NCI-H2196 (cell line): ENCODE measurements around the gene TTLL3.

Experiments
- DNase-seq: peaks from one replicate; lab custom pipeline; 2025; ENCODE audit not compliant: unreplicated experiment; lab: John Stamatoyannopoulos, UW

The TTLL3 gene

DNA sequence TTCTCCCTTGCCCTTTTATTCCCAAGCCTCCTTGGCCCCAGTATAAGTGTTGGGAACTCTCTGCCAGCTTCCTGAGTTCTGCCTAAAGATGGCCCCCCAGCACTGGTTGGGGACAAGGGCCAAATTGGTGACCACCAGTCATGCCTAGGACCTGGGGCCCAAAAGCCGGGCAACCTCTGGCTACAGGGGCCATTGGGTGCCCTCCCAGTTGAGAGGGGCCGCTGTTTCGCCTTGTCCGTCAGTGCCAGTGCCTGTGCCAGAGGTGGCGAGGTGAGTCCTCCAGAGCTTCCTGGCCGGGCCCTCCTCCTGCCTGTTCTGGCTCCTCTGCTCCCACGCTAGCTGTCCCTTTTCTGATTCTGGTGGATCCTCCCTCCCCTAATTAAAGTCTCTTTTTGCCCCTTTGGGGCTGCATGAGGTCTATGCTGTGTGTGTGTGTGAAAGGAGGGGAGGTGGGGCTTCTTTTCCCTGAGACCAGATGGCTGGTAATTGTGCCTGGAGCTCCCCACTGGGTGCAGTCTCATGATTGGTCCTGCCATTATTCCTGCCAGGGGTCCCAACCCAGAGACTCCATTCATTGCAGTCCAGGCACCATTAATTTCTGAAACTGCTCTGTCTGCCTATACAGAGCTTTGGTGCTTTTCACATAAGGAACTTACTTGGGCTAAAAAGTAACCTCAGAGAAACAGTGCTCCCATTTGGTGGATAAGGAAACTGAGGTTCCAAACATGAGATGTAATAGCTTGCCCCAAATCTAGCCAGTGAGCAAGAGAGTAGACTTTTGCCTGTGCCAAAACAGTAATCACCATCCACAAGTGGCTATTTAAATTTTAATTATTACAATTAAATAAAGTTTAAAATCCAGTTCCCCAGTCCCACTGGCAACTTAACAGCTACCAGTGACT, 3.1 kb upstream of the TTLL3 start:
- no peak for DNase-seq

DNA sequence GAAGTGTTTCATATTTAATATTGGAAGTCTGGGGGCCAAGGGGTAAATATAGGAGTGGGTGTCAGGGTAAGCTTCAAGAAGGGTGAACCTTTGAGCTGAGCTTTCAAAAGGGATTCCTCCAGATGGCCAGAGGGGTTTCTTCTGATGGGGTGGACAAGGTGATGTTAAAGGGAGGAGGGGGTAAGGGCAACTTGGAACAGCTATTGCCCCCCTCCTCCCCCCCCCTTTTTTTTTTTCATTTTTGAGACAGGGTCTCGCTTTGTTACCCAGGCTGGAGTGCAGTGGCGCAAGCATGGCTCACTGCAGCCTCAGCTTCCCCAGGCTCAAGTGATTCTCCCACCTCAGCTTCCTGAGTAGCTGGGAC, 2.1 kb upstream of the TTLL3 start:
- no peak for DNase-seq

DNA sequence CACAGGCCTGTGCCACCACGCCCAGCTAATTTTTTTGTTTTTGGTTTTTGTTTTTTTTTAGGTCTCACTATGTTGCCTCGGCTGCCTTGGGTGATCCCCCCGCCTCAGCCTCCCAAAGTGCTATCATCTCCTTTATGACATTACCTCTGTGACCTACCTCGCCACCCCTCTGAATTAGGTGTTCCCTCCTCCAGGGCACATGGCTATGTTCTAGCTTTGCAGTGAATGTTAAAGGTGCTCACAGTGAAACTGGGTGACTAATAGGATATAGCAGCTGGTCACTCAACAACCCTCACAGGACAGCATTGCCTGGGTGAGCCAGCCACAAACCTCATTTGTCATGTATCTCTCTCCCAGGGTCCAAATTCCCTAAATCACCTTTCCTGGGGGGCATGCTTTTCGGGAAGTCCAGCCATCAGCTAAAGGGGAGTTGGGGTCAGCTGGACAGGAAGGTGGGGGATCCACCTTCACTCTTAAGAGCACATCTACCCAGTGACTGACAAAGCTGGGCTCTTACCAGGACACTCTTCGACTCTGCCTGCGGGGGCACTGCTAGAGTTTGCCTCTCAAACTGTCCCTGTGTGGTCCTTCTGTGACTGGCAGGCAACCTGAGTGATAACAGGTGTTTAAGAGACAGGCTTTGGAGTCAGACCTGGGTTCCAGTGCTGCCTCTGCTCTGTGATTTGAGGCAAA, 1.6 kb upstream of the TTLL3 start:
- DNase-seq = peak; percentile 34

DNA sequence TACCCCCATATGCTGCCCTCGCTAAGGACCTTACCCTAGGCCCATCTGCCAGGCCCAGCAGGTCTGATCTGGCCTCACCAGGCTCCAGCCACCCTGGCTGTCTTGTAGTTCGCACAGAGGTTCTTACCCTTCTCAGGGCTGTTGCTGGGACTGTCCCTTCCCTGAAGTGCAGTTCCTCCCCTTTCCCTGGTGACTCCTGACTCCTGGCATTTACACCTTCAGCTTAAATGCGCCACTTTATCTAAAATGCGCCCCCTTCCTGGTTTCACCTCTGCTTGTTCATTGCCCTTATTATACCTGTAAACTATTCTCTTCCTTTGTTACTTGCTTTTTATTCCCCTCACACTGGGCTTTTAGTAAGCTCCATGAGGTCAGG, 835 bp upstream of the TTLL3 start:
- DNase-seq = no peak

DNA sequence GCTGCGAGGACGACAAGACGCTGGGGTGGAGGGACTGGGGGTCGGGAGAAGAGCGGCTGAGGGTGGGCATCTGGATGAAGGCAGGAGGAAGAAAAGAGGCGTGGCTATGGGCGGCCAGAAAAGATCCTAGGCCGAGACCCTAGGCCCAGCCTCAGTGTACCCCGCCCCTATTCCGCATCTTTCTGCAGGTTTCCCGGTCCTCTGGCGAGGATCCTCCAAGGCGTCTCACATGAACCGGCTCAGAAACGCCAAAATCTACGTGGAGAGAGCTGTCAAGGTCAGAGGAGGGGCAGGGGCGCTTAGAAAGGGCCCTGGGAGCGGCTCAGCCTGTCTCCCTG, 340 bp downstream of the TTLL3 start:
- DNase-seq = no peak

DNA sequence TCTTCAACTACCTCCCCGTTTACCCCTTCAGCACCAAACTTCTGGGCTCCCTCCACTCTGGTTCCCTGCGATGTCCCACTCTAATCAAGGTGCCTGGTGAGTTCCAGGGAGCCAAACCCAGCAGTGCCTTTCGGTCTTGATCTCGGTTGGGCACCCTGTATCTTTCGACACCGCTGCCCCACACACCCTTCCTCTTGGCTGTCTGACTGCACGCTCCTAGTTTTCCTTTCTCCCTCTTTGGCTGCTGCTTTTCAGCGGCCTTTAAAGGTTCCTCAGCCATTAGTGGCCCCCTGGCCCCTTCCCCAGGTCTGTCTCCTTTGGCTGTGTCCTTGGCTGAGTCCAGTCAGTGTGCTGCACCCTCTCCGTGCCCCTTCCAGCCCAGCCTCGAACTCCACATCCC, 784 bp downstream of the TTLL3 start:
- no peak for DNase-seq

DNA sequence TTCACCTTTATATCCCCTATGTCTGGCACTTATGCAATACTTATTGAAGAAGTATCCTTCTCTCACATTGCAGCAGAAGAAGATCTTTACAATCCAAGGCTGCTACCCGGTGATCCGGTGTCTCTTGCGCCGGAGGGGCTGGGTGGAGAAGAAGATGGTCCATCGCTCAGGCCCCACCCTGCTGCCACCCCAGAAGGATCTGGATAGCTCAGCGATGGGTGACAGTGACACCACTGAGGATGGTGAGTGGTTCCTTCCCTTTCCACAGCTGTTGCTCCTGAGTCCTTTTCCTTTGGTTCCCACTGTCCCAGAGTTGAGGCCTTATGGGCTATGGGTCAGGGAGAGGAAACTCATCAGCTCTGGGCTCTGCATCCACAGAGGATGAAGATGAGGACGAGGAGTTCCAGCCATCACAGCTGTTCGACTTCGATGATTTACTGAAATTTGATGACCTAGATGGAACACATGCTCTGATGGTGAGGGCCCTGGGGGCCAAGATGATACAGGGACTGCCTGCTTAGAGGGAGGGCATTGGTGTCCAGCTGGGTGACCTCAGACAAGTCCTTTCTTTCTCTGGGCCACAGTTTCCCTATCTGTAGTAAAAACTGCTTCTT, 2.9 kb downstream of the TTLL3 start:
- DNase-seq = no peak

DNA sequence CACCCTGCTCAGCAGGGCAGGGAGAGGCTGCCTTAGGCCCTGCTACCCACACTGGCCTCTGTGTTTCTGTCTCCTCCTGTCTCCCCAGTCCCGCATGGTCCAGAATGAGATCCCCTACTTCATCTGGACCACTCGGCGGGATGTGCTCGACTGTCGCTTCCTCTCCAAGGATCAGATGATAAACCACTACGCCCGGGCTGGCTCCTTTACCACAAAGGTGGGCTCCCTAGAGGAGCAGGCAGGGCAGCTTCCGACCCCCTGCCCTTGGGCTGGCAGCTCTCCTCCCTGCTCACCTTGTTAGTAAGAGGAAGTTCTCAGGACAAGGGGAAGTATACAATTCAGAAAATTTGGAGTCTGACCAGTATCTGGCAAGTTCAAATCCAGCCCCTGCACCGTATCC, 5.9 kb downstream of the TTLL3 start:
- DNase-seq = no peak

DNA sequence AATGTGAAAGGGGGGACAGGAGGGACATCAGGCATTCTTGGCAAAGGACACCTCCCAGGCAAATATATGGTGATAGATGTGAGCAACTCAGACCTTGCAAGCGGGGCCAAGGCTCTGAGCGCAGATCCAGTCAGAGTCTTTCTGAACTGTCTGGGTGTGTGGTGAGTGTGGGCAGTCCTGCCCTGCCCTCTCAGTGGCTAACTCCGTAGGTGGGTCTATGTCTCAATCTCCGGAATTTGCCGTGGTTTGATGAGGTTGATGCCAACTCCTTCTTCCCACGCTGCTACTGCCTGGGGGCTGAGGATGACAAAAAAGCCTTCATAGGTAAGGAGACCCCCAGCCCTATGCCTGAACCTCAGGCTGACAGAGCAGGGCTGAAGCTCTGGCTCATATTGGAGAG, 7.4 kb downstream of the TTLL3 start:
- no peak for DNase-seq

DNA sequence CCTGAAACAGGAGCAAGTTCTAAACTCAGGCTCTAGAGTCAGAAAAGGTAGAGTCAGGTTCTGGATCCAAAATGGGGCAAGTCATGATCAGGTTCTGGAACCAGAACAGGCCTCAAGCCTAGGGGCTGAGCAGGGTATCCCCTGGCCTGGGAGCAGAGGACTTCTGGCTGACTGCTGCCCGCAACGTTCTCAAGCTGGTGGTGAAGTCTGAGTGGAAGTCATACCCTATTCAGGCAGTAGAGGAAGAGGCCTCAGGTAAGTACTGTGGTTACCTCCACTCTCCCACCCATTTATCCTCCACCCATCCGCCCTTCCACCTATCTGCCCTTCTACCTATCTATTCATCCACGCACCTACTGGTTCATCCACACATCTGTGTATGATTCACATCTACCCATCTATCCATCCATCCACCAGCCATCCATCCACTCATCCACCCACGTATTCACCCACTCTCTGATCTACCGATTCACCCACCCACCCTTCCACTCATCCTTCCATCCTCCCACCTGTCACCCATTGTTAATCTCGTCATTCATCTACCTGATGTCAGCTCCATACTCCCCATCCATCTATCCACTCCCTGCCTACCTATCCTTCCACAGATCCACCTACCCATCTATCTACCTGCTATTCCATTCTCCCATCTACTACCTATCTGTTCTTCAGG, 8.7 kb downstream of the TTLL3 start:
- no peak for DNase-seq

DNA sequence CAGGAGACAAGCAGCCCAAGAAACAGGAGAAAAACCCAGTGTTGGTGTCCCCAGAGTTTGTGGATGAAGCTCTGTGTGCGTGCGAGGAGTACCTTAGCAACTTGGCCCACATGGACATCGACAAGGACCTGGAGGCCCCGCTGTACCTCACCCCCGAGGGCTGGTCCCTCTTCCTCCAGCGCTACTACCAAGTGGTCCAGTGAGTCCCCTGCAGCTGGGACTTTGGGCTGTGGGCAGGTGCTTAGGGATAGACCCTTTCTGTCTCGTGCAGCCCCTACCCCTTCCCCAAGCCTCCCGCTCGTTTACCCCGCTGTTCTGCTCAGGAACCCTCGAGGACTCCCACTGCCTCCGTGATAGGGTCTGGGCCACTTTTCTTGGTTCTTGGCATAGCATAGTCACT, 10.5 kb downstream of the TTLL3 start:
- DNase-seq = no peak

DNA sequence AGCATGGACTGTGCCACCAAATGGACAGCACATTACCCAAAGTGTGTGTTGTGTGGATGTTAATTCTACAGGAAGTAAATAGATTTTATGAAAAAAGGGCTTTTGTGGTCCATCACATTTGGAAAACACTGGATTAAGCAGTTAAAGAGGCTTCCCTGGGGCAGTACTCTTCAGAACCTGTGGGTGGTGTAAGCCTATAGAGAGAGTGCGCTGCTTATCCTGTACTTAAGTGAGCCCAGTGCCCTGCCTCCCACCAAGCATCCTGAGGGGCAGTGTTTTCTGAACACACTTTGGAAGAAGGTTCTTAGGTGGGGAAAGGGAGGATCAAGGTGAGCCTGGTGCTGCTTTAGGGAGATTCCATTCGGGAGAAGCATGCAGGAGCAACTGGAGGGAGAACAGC, 10.9 kb downstream of the TTLL3 start:
- DNase-seq = no peak

DNA sequence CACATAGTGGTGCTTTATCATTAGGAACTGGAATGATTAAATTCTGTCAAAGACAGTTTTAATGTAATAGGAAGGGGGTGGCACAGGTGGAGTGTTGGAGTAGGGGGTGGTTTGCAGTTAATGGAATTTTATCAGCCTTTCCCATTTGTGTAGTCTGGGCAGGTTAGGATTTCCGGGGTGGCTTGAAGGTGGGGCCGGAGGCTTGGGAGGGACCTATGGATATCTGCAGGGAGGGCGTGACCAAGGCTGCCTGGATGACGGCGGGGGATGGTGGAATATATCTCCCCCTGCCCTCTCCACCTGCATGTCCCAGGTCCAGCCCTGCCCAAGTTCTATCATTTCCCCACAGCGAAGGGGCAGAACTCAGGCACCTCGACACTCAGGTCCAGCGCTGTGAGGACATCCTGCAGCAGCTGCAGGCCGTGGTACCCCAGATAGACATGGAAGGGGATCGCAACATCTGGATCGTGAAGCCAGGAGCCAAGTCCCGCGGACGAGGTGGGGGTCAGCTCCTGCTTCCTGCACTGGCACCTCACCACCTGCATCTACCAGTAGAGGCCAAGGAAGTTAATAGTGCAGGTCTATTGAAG, 15.5 kb downstream of the TTLL3 start:
- no peak for DNase-seq

DNA sequence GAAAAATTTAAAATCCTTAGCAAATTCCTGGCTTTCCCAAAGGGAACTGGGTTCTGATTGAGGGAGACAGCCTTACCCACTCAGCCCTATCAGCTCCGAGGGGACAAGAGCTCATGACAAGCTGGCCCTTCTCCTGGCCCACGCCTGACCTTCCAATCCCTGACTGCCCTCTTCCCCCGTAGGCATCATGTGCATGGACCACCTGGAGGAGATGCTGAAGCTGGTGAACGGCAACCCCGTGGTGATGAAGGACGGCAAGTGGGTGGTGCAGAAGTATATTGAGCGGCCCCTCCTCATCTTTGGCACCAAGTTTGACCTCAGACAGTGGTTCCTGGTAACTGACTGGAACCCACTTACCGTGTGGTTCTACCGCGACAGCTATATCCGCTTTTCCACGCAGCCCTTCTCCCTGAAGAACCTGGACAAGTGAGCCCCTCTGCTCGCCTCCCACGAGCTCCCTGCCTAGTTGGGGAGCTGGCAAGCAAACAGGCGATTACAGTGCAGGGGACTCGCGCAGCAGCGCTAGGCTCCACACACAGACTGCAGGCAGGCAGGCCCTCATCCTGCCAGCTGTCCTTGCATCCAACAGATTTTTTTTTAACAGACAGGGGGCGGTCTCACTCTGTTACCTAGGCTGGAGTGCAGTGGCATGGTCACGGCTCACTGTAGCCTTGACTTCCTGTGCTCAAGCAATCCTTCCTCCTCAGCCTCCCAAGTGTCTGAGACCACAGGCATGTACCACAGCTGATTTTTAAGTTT, 16.9 kb downstream of the TTLL3 start:
- peak; percentile 1 for DNase-seq

DNA sequence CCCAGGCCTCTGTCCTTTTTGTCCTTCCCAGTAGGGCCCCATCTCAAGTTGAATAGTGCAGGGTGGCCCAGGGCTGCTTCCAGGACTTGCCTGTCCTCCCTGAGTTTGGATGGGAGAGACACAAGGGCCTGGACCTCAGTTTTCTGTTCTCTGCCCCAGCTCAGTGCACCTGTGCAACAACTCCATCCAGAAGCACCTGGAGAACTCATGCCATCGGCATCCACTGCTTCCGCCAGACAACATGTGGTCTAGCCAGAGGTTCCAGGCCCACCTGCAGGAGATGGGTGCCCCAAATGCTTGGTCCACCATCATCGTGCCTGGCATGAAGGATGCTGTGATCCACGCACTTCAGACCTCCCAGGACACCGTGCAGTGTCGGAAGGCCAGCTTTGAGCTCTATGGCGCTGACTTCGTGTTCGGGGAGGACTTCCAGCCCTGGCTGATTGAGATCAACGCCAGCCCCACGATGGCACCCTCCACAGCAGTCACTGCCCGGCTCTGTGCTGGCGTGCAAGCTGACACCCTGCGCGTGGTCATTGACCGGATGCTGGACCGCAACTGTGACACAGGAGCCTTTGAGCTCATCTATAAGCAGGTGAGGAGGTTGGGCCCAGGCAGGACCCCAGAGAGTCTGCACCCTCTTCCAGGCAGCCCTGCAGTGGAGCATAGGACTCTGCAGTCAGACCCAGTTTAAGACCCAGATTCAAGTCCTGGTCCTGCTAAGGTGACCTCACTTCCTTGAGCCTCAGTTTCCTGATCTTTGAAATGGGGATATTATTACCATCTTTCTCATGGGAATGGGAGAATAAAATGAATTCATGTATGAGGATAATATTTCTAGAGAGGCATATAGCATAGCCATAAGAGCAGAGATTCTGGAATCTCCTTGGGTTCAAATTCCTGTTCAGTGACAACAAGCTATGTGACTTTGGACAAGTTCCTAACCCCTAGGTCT, 19.0 kb downstream of the TTLL3 start:
- DNase-seq = no peak

DNA sequence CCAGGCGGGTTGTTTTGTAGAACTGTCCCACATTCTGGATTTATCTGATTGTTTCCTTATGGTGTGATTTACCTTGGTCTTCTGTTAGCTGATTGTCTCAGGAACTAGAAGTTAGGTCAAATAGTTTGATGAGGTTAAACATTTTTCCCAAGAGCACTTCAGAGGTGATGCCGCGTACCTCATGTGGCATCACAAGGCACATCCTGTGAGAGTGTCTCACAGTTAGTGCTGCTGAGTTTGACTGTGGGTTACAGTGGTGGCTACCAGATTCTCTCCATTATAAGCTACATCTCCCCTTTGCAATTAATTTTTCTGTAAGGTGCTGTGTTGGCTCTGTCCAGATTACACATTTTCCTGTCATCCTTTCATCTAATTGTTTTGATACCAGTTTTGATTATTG, 21.2 kb downstream of the TTLL3 start:
- DNase-seq = no peak

DNA sequence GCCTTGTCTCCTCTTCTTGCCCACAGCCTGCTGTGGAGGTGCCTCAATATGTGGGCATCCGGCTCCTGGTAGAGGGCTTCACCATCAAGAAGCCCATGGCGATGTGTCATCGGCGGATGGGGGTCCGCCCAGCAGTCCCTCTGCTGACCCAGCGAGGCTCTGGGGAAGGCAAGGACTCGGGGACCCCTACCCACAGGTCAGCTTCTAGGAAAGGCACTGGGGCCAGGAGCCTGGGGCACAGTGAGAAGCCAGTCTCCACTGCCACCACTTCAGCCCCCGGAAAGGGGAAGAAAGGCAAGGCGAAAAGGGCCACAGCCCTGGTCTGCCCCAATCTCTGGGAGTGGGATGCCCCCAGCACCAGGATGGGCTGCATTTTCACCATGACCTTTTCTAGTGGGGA, 23.0 kb downstream of the TTLL3 start:
- no peak for DNase-seq

DNA sequence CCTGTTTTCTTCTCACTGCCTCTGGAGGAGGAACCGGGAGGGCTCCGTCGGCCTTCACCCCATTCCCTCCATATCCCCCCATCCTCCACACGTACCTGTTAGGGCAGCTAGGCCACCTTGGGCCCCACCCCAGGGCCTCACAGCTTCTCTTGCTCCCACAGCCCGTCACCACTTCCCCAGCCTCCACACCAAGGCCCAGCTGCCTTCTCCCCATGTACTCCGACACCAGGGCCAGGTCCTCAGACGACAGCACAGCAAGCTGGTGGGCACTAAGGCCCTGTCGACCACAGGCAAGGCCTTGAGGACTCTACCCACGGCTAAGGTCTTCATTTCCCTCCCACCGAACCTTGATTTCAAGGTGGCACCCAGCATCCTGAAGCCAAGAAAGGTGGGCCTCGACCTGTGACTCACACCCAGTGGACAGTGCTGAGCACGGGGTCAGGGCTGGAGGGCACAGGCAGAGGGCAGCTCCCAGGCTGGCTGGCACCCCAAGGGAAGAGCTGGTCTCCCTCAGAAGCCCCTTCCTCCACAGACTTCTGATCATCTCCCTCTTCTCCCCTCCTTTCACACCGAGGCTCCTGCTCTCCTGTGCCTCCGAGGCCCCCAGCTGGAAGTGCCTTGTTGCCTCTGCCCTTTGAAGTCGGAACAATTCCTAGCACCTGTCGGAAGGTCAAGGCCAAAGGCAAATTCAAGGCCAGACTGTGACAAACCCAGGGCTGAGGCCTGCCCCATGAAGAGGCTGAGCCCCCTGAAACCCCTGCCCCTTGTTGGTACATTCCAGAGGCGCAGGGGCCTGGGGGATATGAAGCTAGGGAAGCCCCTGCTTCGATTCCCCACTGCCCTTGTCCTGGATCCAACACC, 24.7 kb downstream of the TTLL3 start:
- DNase-seq = no peak
